ENCODE data around the gene USP44. TPM values are rescaled to one million over a fixed set of nuclear protein-coding genes. Genes with fewer than 3 reads are reported as not detected.

USP44 gene
- total RNA-seq, 2 donors from 2014 or later, result 7.0 to 21.1 TPM

- Histone ChIP-seq H3K4me1 (peaks cover 26% of the 10 kb centered on the region), H3K36me3 (replicated peaks in 1 of 2; ENCODE audit: insufficient read depth in 1 of 2, low read depth in 2 of 2) (no peaks in the 10 kb centered on the region), H3K27me3 (no peaks in the 10 kb centered on the region), H3K4me3 (no peak overlapping the region), H3K27ac (no peak overlapping the region), H3K9me3 (no peaks in the 10 kb centered on the region)
- TF ChIP-seq CTCF (IDR thresholded peaks at IDR 0.05) (no peak), POLR2A (IDR thresholded peaks at IDR 0.05) (no peak)
- WGBS, 2 donors, result 60 to 66% methylated on average over 2 of the region's 2 CpGs
- ATAC-seq (no peak), DNase-seq (no peak)
- intact Hi-C loops (cut with DNase I), result no loop called here
These were observed 40.5 kb upstream of the USP44 start for GRCh38 chr12:95591731-95592130.

- H3K27me3 ChIP-seq, result no peaks in the 10 kb centered on the region
- intact Hi-C loops (cut with DNase I), result no loop called here
- no peaks in the 10 kb centered on the region for H3K36me3 ChIP-seq (replicated peaks in 1 of 2; ENCODE audit: insufficient read depth in 1 of 2, low read depth in 2 of 2)
- no peak overlapping the region for H3K27ac ChIP-seq
- ATAC-seq (no peak), DNase-seq (peak; percentile 28 to 43 (median 29))
- 57% methylated on average over 2 of the region's 2 CpGs; no CpG with 5 or more reads in 1 of the 2 donors for WGBS, 2 donors
- TF ChIP-seq CTCF (IDR thresholded peaks at IDR 0.05), result no peak
- TF ChIP-seq POLR2A (IDR thresholded peaks at IDR 0.05), result no peak
- no peak overlapping the region for H3K4me3 ChIP-seq
- no peaks in the 10 kb centered on the region for H3K9me3 ChIP-seq
- H3K4me1 ChIP-seq, result peaks cover 26% of the 10 kb centered on the region
These were observed 39.5 kb upstream of the USP44 start for GRCh38 chr12:95590775-95591174.

- intact Hi-C loops (cut with DNase I), result no loop called here
- 43 to 48% methylated on average over 2 of the region's 2 CpGs for WGBS, 2 donors
These were observed 32.7 kb upstream of the USP44 start for GRCh38 chr12:95583933-95584332.

GRCh38 chr12:95582230-95583058 is 31.2 kb upstream of the USP44 start:
- H3K36me3 ChIP-seq (replicated peaks in 1 of 2; ENCODE audit: insufficient read depth in 1 of 2, low read depth in 2 of 2), result no peaks in the 10 kb centered on the region
- H3K9me3 ChIP-seq, result no peaks in the 10 kb centered on the region
- DNase-seq, result no peak
- 39 to 48% methylated on average over 8 of the region's 8 CpGs for WGBS, 2 donors
- H3K4me3 ChIP-seq, result no peak overlapping the region
- TF ChIP-seq CTCF (IDR thresholded peaks at IDR 0.05) (peak; percentile 4 to 71 (median 59)), POLR2A (IDR thresholded peaks at IDR 0.05) (no peak)
- intact Hi-C loops (cut with DNase I), result no loop called here
- H3K4me1 ChIP-seq, result no peaks in the 10 kb centered on the region
- H3K27me3 ChIP-seq, result no peaks in the 10 kb centered on the region
- ATAC-seq, result peak; percentile 73
- no peak overlapping the region for H3K27ac ChIP-seq

More at GRCh38 chr12:95583933-95584332, 32.7 kb upstream of the USP44 start:
- H3K4me3 ChIP-seq, result no peak overlapping the region
- no peaks in the 10 kb centered on the region for H3K9me3 ChIP-seq
- DNase-seq (no peak), ATAC-seq (no peak)
- no peaks in the 10 kb centered on the region for H3K4me1 ChIP-seq
- no peaks in the 10 kb centered on the region for H3K27me3 ChIP-seq
- no peak overlapping the region for H3K27ac ChIP-seq
- no peaks in the 10 kb centered on the region for H3K36me3 ChIP-seq (replicated peaks in 1 of 2; ENCODE audit: insufficient read depth in 1 of 2, low read depth in 2 of 2)
- no peak for TF ChIP-seq CTCF (IDR thresholded peaks at IDR 0.05)
- no peak for TF ChIP-seq POLR2A (IDR thresholded peaks at IDR 0.05)

- ATAC-seq, result no peak
- Histone ChIP-seq H3K36me3 (replicated peaks in 1 of 2; ENCODE audit: insufficient read depth in 1 of 2, low read depth in 2 of 2) (no peaks in the 10 kb centered on the region), H3K27ac (no peak overlapping the region), H3K27me3 (no peaks in the 10 kb centered on the region), H3K4me3 (no peak overlapping the region), H3K4me1 (no peaks in the 10 kb centered on the region), H3K9me3 (no peaks in the 10 kb centered on the region)
- no peak for DNase-seq
- WGBS, 2 donors, result 70 to 89% methylated on average over 1 of the region's 1 CpG
- intact Hi-C loops (cut with DNase I), result loop anchor here (5.0 kb wide), 1 partner anchor 239 kb away; no protein-coding TSS in a partner anchor
- no peak for TF ChIP-seq POLR2A (IDR thresholded peaks at IDR 0.05)
- TF ChIP-seq CTCF (IDR thresholded peaks at IDR 0.05), result no peak
These were observed 26.5 kb upstream of the USP44 start for GRCh38 chr12:95577820-95578219.

Data from body of pancreas (tissue), 4 donors.